Activated CD8-positive, alpha-beta memory T cell treated with anti-CD3 and anti-CD28 coated beads for 24 hours (primary cell): Measurements from ENCODE around the gene CLECL1.
A peak's percentile ranks its signal among the peaks of the same experiment; 100 is the strongest.
"Not testable (repeated sequence)": the region's sequence is repeated elsewhere in the genome, so short reads cannot be mapped to it uniquely, and the experiment has no call there.

Source experiments
- DNase-seq: peaks from one replicate; pipeline ENCODE4 v3.0.0-alpha.2; 2020

The CLECL1 gene

GRCh38 chr12:9692909-9693308 is 40.0 kb downstream of the CLECL1 start:
- no peak for DNase-seq

GRCh38 chr12:9687228-9687627 is 45.7 kb downstream of the CLECL1 start:
- DNase-seq, result no peak

GRCh38 chr12:9685915-9686314 is 47.0 kb downstream of the CLECL1 start:
- DNase-seq, result no peak

GRCh38 chr12:9685366-9685765 is 47.5 kb downstream of the CLECL1 start:
- DNase-seq, result not testable (repeated sequence)

GRCh38 chr12:9682949-9683348 is 49.9 kb downstream of the CLECL1 start:
- DNase-seq, result not testable (repeated sequence)

- not testable (repeated sequence) for DNase-seq
These were observed 50.4 kb downstream of the CLECL1 start for GRCh38 chr12:9682508-9682907.

- peak; percentile 79 for DNase-seq
These were observed 58.7 kb downstream of the CLECL1 start for GRCh38 chr12:9674226-9674590.

GRCh38 chr12:9673404-9674225 is 59.3 kb downstream of the CLECL1 start:
- peak; percentile 88 for DNase-seq
